B cell (primary cell): Measurements from ENCODE around the gene TESK2.

Experiments
- EZH2 ChIP-seq: IDR thresholded peaks from 2 replicates; pipeline ENCODE4 v1.6.1; 2012; ENCODE audit warnings: borderline replicate concordance, low read depth, mild to moderate bottlenecking, moderate library complexity, low read length; ENCODE audit not compliant: insufficient read depth, poor library complexity, severe bottlenecking
- TF ChIP-seq, protein P1 (sequence below): fragments of 200-600 bp; IDR thresholded peaks from one replicate; pipeline ENCODE4 v1.8.0; 2022; ENCODE audit warnings: antibody characterized with exemption, mild to moderate bottlenecking

DNA sequence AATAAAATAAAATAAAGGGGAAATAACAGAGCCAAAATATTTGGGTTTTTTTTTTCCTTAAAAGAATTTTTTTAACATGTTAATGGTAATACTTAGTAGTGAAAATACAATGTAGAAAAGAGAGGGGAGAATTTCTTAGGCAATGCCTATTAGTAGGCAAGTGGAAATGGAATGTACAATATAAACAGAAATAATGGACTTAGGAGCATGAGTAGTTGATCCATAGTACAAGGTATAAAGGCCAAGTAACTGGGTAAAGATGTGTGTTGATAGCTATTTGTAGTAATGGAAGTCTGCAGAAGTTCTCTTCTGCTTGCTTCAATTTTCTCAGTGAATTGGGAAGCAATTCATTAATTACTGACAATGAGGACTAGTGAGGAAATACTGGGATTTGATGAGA, 34.4 kb downstream of the TESK2 start:
- TF ChIP-seq, protein P1, sequence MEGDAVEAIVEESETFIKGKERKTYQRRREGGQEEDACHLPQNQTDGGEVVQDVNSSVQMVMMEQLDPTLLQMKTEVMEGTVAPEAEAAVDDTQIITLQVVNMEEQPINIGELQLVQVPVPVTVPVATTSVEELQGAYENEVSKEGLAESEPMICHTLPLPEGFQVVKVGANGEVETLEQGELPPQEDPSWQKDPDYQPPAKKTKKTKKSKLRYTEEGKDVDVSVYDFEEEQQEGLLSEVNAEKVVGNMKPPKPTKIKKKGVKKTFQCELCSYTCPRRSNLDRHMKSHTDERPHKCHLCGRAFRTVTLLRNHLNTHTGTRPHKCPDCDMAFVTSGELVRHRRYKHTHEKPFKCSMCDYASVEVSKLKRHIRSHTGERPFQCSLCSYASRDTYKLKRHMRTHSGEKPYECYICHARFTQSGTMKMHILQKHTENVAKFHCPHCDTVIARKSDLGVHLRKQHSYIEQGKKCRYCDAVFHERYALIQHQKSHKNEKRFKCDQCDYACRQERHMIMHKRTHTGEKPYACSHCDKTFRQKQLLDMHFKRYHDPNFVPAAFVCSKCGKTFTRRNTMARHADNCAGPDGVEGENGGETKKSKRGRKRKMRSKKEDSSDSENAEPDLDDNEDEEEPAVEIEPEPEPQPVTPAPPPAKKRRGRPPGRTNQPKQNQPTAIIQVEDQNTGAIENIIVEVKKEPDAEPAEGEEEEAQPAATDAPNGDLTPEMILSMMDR = no peak
- TF ChIP-seq EZH2 = no peak
